GM12878 (cell line): ENCODE measurements around the gene PTGR1. TPM values are rescaled to one million over a fixed set of nuclear protein-coding genes. Genes with fewer than 3 reads are reported as not detected.

Experiments used
- polyA plus RNA-seq, 11 experiments: library from polyadenylated mRNA; depleted of rRNA in 4 of 11; unstranded in 6 of 11; stranded (reverse) in 5 of 11; fragments of >200 nt; fragmentation: Nextera tagmentation in 4 of 11; fragmentation: Illumina TruSeq in 1 of 11; extraction: Ambion mirVana in 4 of 11; extraction: Trizol in 1 of 11; gene quantifications; 1 replicate in 1 of 11; 2 replicates in 10 of 11; pipeline versions ENCODE4 v1.2.1 to v1.2.3, GENCODE V29; 2011 to 2016; ENCODE audit warnings: inconsistent platforms in 2 of 11, missing spikeins in 2 of 11, low read depth in 1 of 11
- total RNA-seq, 4 experiments: library from RNA; depleted of rRNA in 3 of 4; stranded (reverse); fragments of >200 nt in 3 of 4; fragmentation: Illumina TruSeq in 1 of 4; extraction: Trizol in 1 of 4; gene quantifications; 2 replicates each; pipeline versions ENCODE4 v1.2.1 to v1.2.3, GENCODE V29; 2013 to 2021

The PTGR1 gene
- total and polyA plus RNA-seq, 10 of the 15 experiments (the other 5 are each of a cell fraction or from before 2014, with no cell fraction given), result 0.12 to 6.3 (median 2.8) TPM

Other genes with a start within 250 kb of the PTGR1 start
- gene ECPAS, start 115.3 kb downstream of the PTGR1 start, total RNA-seq (2014; rRNA removed), result 50.2 and 54.5 TPM in 2 replicates
- 66.1 and 70.9 TPM in 2 replicates for gene ECPAS, start 115.3 kb downstream of the PTGR1 start, total RNA-seq (2014; rRNA removed; fragmentation: Illumina TruSeq; extraction: Trizol)
- gene ECPAS, start 115.3 kb downstream of the PTGR1 start, total RNA-seq (2021), result 64.5 and 69.8 TPM in 2 replicates
- 54.6 and 72.1 TPM in 2 replicates for gene ECPAS, start 115.3 kb downstream of the PTGR1 start, polyA plus RNA-seq (2011; rRNA removed)
- gene ECPAS, start 115.3 kb downstream of the PTGR1 start, polyA plus RNA-seq (2014; fragmentation: Illumina TruSeq; extraction: Trizol), result 50.0 and 65.1 TPM in 2 replicates
- gene ECPAS, start 115.3 kb downstream of the PTGR1 start, polyA plus RNA-seq (2014; fragmentation: Nextera tagmentation; extraction: Ambion mirVana), result 10 to 100 TPM; 11.2 to 18.7 TPM
- gene ECPAS, start 115.3 kb downstream of the PTGR1 start, polyA plus RNA-seq (2014; rRNA removed), result 52.0 and 54.9 TPM in 2 replicates
- gene ECPAS, start 115.3 kb downstream of the PTGR1 start, polyA plus RNA-seq (2016; fragmentation: Nextera tagmentation; extraction: Ambion mirVana), result 10 to 100 TPM; 28.4 to 30.9 TPM
- 0.40 and 1.0 TPM in 2 replicates for gene ZNF483, start 74.5 kb downstream of the PTGR1 start, total RNA-seq (2014; rRNA removed)
- 0.76 and 1.1 TPM in 2 replicates for gene ZNF483, start 74.5 kb downstream of the PTGR1 start, total RNA-seq (2014; rRNA removed; fragmentation: Illumina TruSeq; extraction: Trizol)
- gene ZNF483, start 74.5 kb downstream of the PTGR1 start, total RNA-seq (2021), result 0.40 and 0.72 TPM in 2 replicates
- gene ZNF483, start 74.5 kb downstream of the PTGR1 start, polyA plus RNA-seq (2011; rRNA removed), result not detected in 2 replicates
- 0.04 and 0.06 TPM in 2 replicates for gene ZNF483, start 74.5 kb downstream of the PTGR1 start, polyA plus RNA-seq (2014; fragmentation: Illumina TruSeq; extraction: Trizol)
- gene ZNF483, start 74.5 kb downstream of the PTGR1 start, polyA plus RNA-seq (2014; fragmentation: Nextera tagmentation; extraction: Ambion mirVana), result under 1 TPM; 0.26 to 0.39 TPM
- gene ZNF483, start 74.5 kb downstream of the PTGR1 start, polyA plus RNA-seq (2014; rRNA removed), result 0.09 and 0.15 TPM in 2 replicates
- under 1 TPM; 0.03 to 0.20 TPM for gene ZNF483, start 74.5 kb downstream of the PTGR1 start, polyA plus RNA-seq (2016; fragmentation: Nextera tagmentation; extraction: Ambion mirVana)
- 3.7 and 4.0 TPM in 2 replicates for gene DNAJC25, start 31.7 kb upstream of the PTGR1 start, total RNA-seq (2014; rRNA removed)
- 4.1 and 4.7 TPM in 2 replicates for gene DNAJC25, start 31.7 kb upstream of the PTGR1 start, total RNA-seq (2014; rRNA removed; fragmentation: Illumina TruSeq; extraction: Trizol)
- 3.0 and 4.0 TPM in 2 replicates for gene DNAJC25, start 31.7 kb upstream of the PTGR1 start, total RNA-seq (2021)
- gene DNAJC25, start 31.7 kb upstream of the PTGR1 start, polyA plus RNA-seq (2011; rRNA removed), result 6.4 and 9.0 TPM in 2 replicates
- gene DNAJC25, start 31.7 kb upstream of the PTGR1 start, polyA plus RNA-seq (2014; fragmentation: Illumina TruSeq; extraction: Trizol), result 5.5 and 8.0 TPM in 2 replicates
- 1 to 10 TPM; 2.4 to 3.7 TPM for gene DNAJC25, start 31.7 kb upstream of the PTGR1 start, polyA plus RNA-seq (2014; fragmentation: Nextera tagmentation; extraction: Ambion mirVana)
- 3.7 and 4.2 TPM in 2 replicates for gene DNAJC25, start 31.7 kb upstream of the PTGR1 start, polyA plus RNA-seq (2014; rRNA removed)
- gene DNAJC25, start 31.7 kb upstream of the PTGR1 start, polyA plus RNA-seq (2016; fragmentation: Nextera tagmentation; extraction: Ambion mirVana), result 1 to 10 TPM; 6.0 to 6.2 TPM
- 16.3 and 22.0 TPM in 2 replicates for gene GNG10, start 62.0 kb upstream of the PTGR1 start, total RNA-seq (2014; rRNA removed)
- gene GNG10, start 62.0 kb upstream of the PTGR1 start, total RNA-seq (2014; rRNA removed; fragmentation: Illumina TruSeq; extraction: Trizol), result 18.7 and 20.4 TPM in 2 replicates
- gene GNG10, start 62.0 kb upstream of the PTGR1 start, total RNA-seq (2021), result 12.0 and 14.5 TPM in 2 replicates
- gene GNG10, start 62.0 kb upstream of the PTGR1 start, polyA plus RNA-seq (2011; rRNA removed), result 24.0 and 33.6 TPM in 2 replicates
- 21.3 and 26.0 TPM in 2 replicates for gene GNG10, start 62.0 kb upstream of the PTGR1 start, polyA plus RNA-seq (2014; fragmentation: Illumina TruSeq; extraction: Trizol)
- 10 to 100 TPM; 27.2 to 28.2 TPM for gene GNG10, start 62.0 kb upstream of the PTGR1 start, polyA plus RNA-seq (2014; fragmentation: Nextera tagmentation; extraction: Ambion mirVana)
- gene GNG10, start 62.0 kb upstream of the PTGR1 start, polyA plus RNA-seq (2014; rRNA removed), result 14.6 and 18.1 TPM in 2 replicates
- 10 to 100 TPM; 24.9 to 26.4 TPM for gene GNG10, start 62.0 kb upstream of the PTGR1 start, polyA plus RNA-seq (2016; fragmentation: Nextera tagmentation; extraction: Ambion mirVana)
- under 0.01 and 0.05 TPM in 2 replicates for gene SHOC1, start 195.3 kb upstream of the PTGR1 start, total RNA-seq (2014; rRNA removed)
- 0.04 TPM in 1 of 2 replicates, not detected in the other for gene SHOC1, start 195.3 kb upstream of the PTGR1 start, total RNA-seq (2014; rRNA removed; fragmentation: Illumina TruSeq; extraction: Trizol)
- not detected in 2 replicates for gene SHOC1, start 195.3 kb upstream of the PTGR1 start, total RNA-seq (2021)
- not detected in 2 replicates for gene SHOC1, start 195.3 kb upstream of the PTGR1 start, polyA plus RNA-seq (2011; rRNA removed)
- 0.04 TPM in 1 of 2 replicates, not detected in the other for gene SHOC1, start 195.3 kb upstream of the PTGR1 start, polyA plus RNA-seq (2014; fragmentation: Illumina TruSeq; extraction: Trizol)
- gene SHOC1, start 195.3 kb upstream of the PTGR1 start, polyA plus RNA-seq (2014; fragmentation: Nextera tagmentation; extraction: Ambion mirVana), result under 1 TPM in 1 of 2 experiments, not detected in 1; 0.05 TPM
- 0.03 TPM in 1 of 2 replicates, not detected in the other for gene SHOC1, start 195.3 kb upstream of the PTGR1 start, polyA plus RNA-seq (2014; rRNA removed)
- under 1 TPM; 0.05 to 0.11 TPM for gene SHOC1, start 195.3 kb upstream of the PTGR1 start, polyA plus RNA-seq (2016; fragmentation: Nextera tagmentation; extraction: Ambion mirVana)